Right ventricle myocardium inferior (tissue), 1 donor: ENCODE measurements around the gene STXBP3. TPM values are rescaled to one million over a fixed set of nuclear protein-coding genes. Genes with fewer than 3 reads are reported as not detected.
A peak's percentile ranks its signal among the peaks of the same experiment; 100 is the strongest.

Source experiments
- ATAC-seq: fragments of 200-7000 bp; cut with Tn5 transposase; one replicate; pipeline ENCODE4 v1.9.1; 2020; ENCODE audit warnings: mild to moderate bottlenecking, moderate library complexity
- DNase-seq: peaks from one replicate; pipeline ENCODE4 v3.0.0; 2021; ENCODE audit errors: missing footprints
- intact Hi-C: fragments of 100-400 bp; cut with DNase I; formaldehyde crosslinking; loops from one replicate; pipeline ENCODE4 v1.11.0; 2022
- total RNA-seq: library from RNA; stranded (reverse); fragmentation: NEBNext Ultra II Directional; extraction: Animal tissue kit (Norgen Biotek cat#: 25700); gene quantifications from one replicate; pipeline ENCODE4 v1.2.1, GENCODE V29; 2021
- donor health status: DM: no; HTN: yes; CAD: no; lungs with severe emphysema.

Gene STXBP3
- total RNA-seq, 1 donor from 2014 or later, result 24.1 TPM

GRCh38 chr1:108722292-108722691 is 24.2 kb upstream of the STXBP3 start:
- intact Hi-C loops, result no loop called here
- no peak for DNase-seq
- no peak for ATAC-seq

GRCh38 chr1:108725906-108726305 is 20.6 kb upstream of the STXBP3 start:
- intact Hi-C loops, result no loop called here
- ATAC-seq (no peak), DNase-seq (no peak)

GRCh38 chr1:108728327-108728923 is 18.0 kb upstream of the STXBP3 start:
- ATAC-seq, result no peak
- DNase-seq, result no peak
- intact Hi-C loops, result no loop called here

- DNase-seq (no peak), ATAC-seq (no peak)
- intact Hi-C loops, result no loop called here
These were observed 17.0 kb upstream of the STXBP3 start for GRCh38 chr1:108729481-108729880.

GRCh38 chr1:108732398-108732797 is 14.1 kb upstream of the STXBP3 start:
- intact Hi-C loops, result no loop called here
- ATAC-seq, result no peak
- DNase-seq, result no peak

GRCh38 chr1:108734171-108734865 is 12.2 kb upstream of the STXBP3 start:
- intact Hi-C loops, result no loop called here

GRCh38 chr1:108742253-108742652 is 4.2 kb upstream of the STXBP3 start:
- no peak for ATAC-seq
- intact Hi-C loops, result no loop called here
- DNase-seq, result no peak

More at GRCh38 chr1:108734171-108734865, 12.2 kb upstream of the STXBP3 start:
- DNase-seq, result no peak
- ATAC-seq, result no peak

GRCh38 chr1:108745980-108746381 is 493 bp upstream of the STXBP3 start:
- intact Hi-C loops, result loop anchor here (1.0 kb wide), 1 partner anchor 54 kb away; the partner anchor contains the start of gene PRPF38B
- no peak for DNase-seq
- no peak for ATAC-seq

- DNase-seq, result peak; percentile 88
- intact Hi-C loops, result no loop called here
- ATAC-seq, result peak; percentile 84
These were observed 837 bp downstream of the STXBP3 start for GRCh38 chr1:108747171-108747850.

GRCh38 chr1:108747898-108748297 is 1.4 kb downstream of the STXBP3 start:
- intact Hi-C loops, result no loop called here
- ATAC-seq, result no peak

GRCh38 chr1:108749081-108749480 is 2.6 kb downstream of the STXBP3 start:
- intact Hi-C loops, result no loop called here
- DNase-seq (no peak), ATAC-seq (no peak)

More at GRCh38 chr1:108747898-108748297, 1.4 kb downstream of the STXBP3 start:
- DNase-seq, result no peak

- ATAC-seq (no peak), DNase-seq (no peak)
- intact Hi-C loops, result no loop called here
These were observed 4.2 kb downstream of the STXBP3 start for GRCh38 chr1:108750476-108751181.

GRCh38 chr1:108753363-108753762 is 6.9 kb downstream of the STXBP3 start:
- no peak for DNase-seq
- no peak for ATAC-seq
- intact Hi-C loops, result no loop called here

GRCh38 chr1:108758796-108759195 is 12.3 kb downstream of the STXBP3 start:
- DNase-seq (no peak), ATAC-seq (no peak)
- intact Hi-C loops, result no loop called here

- no peak for ATAC-seq
- intact Hi-C loops, result no loop called here
- no peak for DNase-seq
These were observed 20.6 kb downstream of the STXBP3 start for GRCh38 chr1:108767115-108767514.

- intact Hi-C loops, result no loop called here
- no peak for ATAC-seq
These were observed 21.2 kb downstream of the STXBP3 start for GRCh38 chr1:108767708-108768107.

GRCh38 chr1:108777839-108778238 is 31.4 kb downstream of the STXBP3 start:
- DNase-seq, result no peak
- ATAC-seq, result no peak
- intact Hi-C loops, result no loop called here

More at GRCh38 chr1:108767708-108768107, 21.2 kb downstream of the STXBP3 start:
- no peak for DNase-seq

- intact Hi-C loops, result no loop called here
- no peak for ATAC-seq
- no peak for DNase-seq
These were observed 33.0 kb downstream of the STXBP3 start for GRCh38 chr1:108779455-108779854.

GRCh38 chr1:108780937-108781574 is 34.6 kb downstream of the STXBP3 start:
- DNase-seq (no peak), ATAC-seq (no peak)
- intact Hi-C loops, result no loop called here
